ENCODE data around the gene DPEP1. TPM values are rescaled to one million over a fixed set of nuclear protein-coding genes. Genes with fewer than 3 reads are reported as not detected.
"Not testable (repeated sequence)": the region's sequence is repeated elsewhere in the genome, so short reads cannot be mapped to it uniquely, and the experiment has no call there.

DPEP1 gene
- total and polyA plus RNA-seq, 4 donors, result 0.26 to 8.9 (median 0.95) TPM

DNA sequence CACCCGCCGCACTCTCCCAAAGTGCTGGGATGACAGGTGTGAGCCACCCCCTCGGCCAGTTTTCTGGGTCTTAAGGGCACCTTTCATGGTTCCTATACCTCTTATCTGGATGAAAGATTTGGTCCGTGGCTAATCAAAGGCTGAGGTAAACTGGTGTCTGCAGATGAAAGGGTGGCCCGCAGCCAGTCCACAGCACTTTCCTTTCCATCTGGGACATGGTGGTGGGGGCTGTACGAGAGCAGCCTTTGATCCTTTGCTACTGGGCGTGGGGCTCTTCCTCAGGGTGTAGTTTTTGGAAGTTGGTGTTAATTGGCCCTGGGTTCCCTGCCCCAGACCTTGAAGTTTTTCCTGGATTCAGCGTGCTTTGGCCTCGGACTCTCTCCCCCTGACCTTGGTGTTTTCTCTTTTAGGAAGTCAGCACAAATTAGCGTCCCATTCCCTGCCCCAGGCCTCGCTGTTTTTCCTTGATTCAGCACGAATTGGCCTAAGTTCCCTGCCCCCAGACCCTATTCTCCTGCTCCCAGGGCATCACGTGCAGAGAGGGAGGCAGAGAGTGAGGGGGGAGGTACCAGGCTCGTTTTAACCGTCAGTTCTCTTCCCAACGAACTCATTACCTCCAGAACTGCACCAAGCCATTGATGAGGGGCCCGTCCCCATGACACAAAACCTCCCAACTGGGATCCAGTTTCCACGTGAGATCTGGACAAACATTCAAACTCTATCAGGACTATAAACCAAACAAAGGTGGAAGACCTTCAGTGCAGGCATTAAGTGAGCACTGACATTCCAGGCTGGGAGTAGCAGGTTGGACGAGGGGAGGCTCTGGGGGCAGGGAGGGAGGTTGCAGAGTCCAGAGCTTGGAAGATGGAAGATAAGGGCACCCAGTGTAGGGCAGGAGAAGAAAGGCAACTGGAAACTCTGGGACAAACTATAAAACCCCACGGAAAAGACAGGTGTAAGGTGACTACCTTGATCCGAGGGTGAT, 11.6 kb downstream of the DPEP1 start:
- H3K9me3 ChIP-seq (ENCODE audit: control insufficient read depth in 4 of 4, insufficient read depth in 3 of 4, low read length in 3 of 4), result no peaks in the 10 kb centered on the region
- ATAC-seq (ENCODE audit: insufficient read depth, low FRiP score) (no peak), DNase-seq (no peak)
- H3K27me3 ChIP-seq (ENCODE audit: control insufficient read depth in 3 of 3, insufficient read depth in 3 of 3, low read length in 2 of 3), result peaks cover 0 to 3% (median 2%) of the 10 kb centered on the region in 3 donors
- peaks cover 0 to 7% (median 1%) of the 10 kb centered on the region in 5 donors for H3K4me1 ChIP-seq (ENCODE audit: control insufficient read depth in 5 of 5, insufficient read depth in 5 of 5, low read length in 5 of 5)
- TF ChIP-seq, protein P1, sequence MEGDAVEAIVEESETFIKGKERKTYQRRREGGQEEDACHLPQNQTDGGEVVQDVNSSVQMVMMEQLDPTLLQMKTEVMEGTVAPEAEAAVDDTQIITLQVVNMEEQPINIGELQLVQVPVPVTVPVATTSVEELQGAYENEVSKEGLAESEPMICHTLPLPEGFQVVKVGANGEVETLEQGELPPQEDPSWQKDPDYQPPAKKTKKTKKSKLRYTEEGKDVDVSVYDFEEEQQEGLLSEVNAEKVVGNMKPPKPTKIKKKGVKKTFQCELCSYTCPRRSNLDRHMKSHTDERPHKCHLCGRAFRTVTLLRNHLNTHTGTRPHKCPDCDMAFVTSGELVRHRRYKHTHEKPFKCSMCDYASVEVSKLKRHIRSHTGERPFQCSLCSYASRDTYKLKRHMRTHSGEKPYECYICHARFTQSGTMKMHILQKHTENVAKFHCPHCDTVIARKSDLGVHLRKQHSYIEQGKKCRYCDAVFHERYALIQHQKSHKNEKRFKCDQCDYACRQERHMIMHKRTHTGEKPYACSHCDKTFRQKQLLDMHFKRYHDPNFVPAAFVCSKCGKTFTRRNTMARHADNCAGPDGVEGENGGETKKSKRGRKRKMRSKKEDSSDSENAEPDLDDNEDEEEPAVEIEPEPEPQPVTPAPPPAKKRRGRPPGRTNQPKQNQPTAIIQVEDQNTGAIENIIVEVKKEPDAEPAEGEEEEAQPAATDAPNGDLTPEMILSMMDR (IDR thresholded peaks at IDR 0.05; ENCODE audit: control extremely low read depth, extremely low read depth), result no peak
- H3K27ac ChIP-seq (ENCODE audit: low read depth in 1 of 2, low read length in 1 of 2), result no peak overlapping the region
- 59 to 65% methylated on average over 21 of the region's 21 CpGs for WGBS, 2 donors
- no peaks in the 10 kb centered on the region for H3K36me3 ChIP-seq (ENCODE audit: control insufficient read depth in 4 of 4, insufficient read depth in 4 of 4, low read length in 4 of 4)
- H3K9ac ChIP-seq (ENCODE audit: insufficient read depth in 1 of 2, low read length in 2 of 2), result peak overlapping the region in 1 of 2 donors; percentile 16
- no peak overlapping the region for H3K4me3 ChIP-seq

DNA sequence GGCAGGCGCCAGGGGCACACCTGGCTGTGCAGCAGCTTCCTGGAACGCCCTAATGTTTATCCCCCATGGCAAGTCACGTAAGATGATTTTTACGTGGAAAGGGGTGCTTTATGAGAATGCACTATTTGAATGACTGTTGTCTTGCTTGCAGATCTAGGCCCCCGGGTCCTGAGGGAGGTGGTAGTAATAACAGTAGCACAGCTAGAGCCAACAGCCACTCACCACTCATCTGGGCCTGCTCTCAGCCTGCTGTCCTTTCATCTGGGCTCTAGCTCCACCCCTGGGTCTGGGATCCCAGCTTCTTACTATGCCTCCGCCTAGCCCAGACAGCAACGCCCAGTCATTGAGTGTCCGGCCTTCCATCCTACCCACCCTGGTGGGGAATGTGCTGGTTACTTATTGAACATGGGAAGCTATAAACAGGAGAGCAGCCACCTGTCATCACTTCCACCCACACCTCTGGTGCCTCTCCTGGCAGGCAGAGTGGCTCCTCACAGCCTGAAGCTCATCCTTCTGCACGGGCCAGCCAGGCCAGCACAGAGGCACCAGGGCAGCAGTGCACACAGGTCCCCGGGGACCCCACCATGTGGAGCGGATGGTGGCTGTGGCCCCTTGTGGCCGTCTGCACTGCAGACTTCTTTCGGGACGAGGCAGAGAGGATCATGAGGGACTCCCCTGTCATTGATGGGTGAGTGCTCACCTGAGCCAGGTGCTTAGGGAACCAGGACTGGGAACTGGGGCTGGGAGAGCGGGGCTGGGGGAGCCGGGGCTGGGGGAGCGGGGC, 16.6 kb downstream of the DPEP1 start:
- no peak for ATAC-seq (ENCODE audit: insufficient read depth, low FRiP score)
- H3K4me3 ChIP-seq, result no peak overlapping the region

DNA sequence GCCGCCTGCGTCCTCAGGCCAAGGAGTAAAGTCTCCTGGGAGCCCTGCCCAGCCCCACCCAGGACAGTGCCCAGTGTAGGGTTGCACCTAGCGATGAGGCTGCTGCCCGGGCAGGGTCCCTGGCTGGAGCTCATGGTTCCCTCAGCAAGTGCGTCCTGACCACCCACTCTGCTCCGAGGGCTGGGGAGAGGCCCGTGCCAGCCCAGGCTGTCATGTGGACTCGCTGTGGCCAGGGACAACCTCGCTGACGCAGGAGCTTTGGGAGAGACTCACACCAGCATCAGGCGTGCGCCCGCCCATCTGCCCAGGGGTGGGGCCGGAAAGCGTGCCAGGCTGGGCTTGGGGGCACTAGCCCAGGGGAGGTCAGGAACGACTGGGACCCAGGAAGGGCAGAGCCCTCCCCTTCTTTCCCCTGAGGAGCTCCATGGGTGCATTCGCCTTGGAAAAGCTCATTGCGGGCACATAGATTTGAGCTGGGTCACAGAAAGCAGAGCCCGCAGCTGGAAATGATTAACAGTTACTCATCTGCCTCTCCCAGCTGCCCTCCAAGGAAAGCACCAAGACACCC, 19.7 kb downstream of the DPEP1 start:
- Histone ChIP-seq H3K27me3 (ENCODE audit: control insufficient read depth in 3 of 3, insufficient read depth in 3 of 3, low read length in 2 of 3) (peaks cover 0 to 5% (median 2%) of the 10 kb centered on the region in 3 donors), H3K27ac (ENCODE audit: low read depth in 1 of 2, low read length in 1 of 2) (no peak overlapping the region), H3K9ac (ENCODE audit: insufficient read depth in 1 of 2, low read length in 2 of 2) (no peak overlapping the region), H3K4me1 (ENCODE audit: control insufficient read depth in 5 of 5, insufficient read depth in 5 of 5, low read length in 5 of 5) (no peaks in the 10 kb centered on the region), H3K36me3 (ENCODE audit: control insufficient read depth in 4 of 4, insufficient read depth in 4 of 4, low read length in 4 of 4) (no peaks in the 10 kb centered on the region), H3K4me3 (no peak overlapping the region), H3K9me3 (ENCODE audit: control insufficient read depth in 4 of 4, insufficient read depth in 3 of 4, low read length in 3 of 4) (peaks cover 0 to 4% (median 0%) of the 10 kb centered on the region in 4 donors)
- DNase-seq (no peak), ATAC-seq (ENCODE audit: insufficient read depth, low FRiP score) (no peak)
- 83 to 91% methylated on average over 17 to 19 of the region's 19 CpGs for WGBS, 2 donors
- TF ChIP-seq, protein P1 (IDR thresholded peaks at IDR 0.05; ENCODE audit: control extremely low read depth, extremely low read depth), result no peak

More for the DNA sequence above, 16.6 kb downstream of the DPEP1 start:
- Histone ChIP-seq H3K36me3 (ENCODE audit: control insufficient read depth in 4 of 4, insufficient read depth in 4 of 4, low read length in 4 of 4) (no peaks in the 10 kb centered on the region), H3K27ac (ENCODE audit: low read depth in 1 of 2, low read length in 1 of 2) (no peak overlapping the region), H3K27me3 (ENCODE audit: control insufficient read depth in 3 of 3, insufficient read depth in 3 of 3, low read length in 2 of 3) (peaks cover 0 to 5% (median 2%) of the 10 kb centered on the region in 3 donors), H3K9ac (ENCODE audit: insufficient read depth in 1 of 2, low read length in 2 of 2) (no peak overlapping the region), H3K4me1 (ENCODE audit: control insufficient read depth in 5 of 5, insufficient read depth in 5 of 5, low read length in 5 of 5) (no peaks in the 10 kb centered on the region), H3K9me3 (ENCODE audit: control insufficient read depth in 4 of 4, insufficient read depth in 3 of 4, low read length in 3 of 4) (peaks cover 0 to 2% (median 0%) of the 10 kb centered on the region in 4 donors)
- DNase-seq, result no peak
- TF ChIP-seq, protein P1 (IDR thresholded peaks at IDR 0.05; ENCODE audit: control extremely low read depth, extremely low read depth), result no peak
- WGBS, 2 donors, result 91 to 98% methylated on average over 14 to 17 of the region's 17 CpGs

DNA sequence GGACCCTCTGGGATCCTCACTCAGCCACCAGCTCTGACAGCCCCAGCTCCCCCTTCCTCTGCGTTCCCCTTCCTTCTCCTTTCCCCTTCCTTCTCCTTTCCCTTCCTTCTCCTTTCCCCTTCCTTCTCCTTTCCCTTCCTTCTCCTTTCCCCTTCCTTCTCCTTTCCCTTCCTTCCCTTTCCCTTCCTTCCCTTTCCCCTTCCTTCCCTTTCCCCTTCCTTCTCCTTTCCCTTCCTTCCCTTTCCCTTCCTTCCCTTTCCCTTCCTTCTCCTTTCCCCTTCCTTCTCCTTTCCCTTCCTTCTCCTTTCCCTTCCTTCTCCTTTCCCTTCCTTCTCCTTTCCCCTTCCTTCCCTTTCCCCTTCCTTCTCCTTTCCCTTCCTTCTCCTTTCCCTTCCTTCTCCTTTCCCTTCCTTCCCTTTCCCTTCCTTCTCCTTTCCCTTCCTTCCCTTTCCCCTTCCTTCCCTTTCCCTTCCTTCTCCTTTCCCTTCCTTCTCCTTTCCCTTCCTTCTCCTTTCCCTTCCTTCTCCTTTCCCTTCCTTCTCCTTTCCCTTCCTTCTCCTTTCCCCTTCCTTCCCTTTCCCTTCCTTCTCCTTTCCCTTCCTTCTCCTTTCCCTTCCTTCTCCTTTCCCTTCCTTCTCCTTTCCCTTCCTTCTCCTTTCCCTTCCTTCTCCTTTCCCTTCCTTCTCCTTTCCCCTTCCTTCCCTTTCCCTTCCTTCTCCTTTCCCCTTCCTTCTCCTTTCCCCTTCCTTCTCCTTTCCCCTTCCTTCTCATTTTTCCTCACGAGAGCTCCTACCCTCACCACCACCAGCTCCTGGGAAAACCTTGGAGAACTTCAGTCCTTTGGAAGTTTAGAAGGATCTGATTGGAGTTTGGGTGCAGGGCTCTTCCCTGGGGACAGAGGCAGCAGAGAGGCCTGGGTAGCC, 21.3 kb downstream of the DPEP1 start:
- not testable (repeated sequence) for H3K9ac ChIP-seq (ENCODE audit: insufficient read depth in 1 of 2, low read length in 2 of 2); H3K4me1 ChIP-seq (ENCODE audit: control insufficient read depth in 5 of 5, insufficient read depth in 5 of 5, low read length in 5 of 5); H3K36me3 ChIP-seq (ENCODE audit: control insufficient read depth in 4 of 4, insufficient read depth in 4 of 4, low read length in 4 of 4); H3K27me3 ChIP-seq (ENCODE audit: control insufficient read depth in 3 of 3, insufficient read depth in 3 of 3, low read length in 2 of 3); H3K9me3 ChIP-seq (ENCODE audit: control insufficient read depth in 4 of 4, insufficient read depth in 3 of 4, low read length in 3 of 4); H3K27ac ChIP-seq (ENCODE audit: low read depth in 1 of 2, low read length in 1 of 2); ATAC-seq (ENCODE audit: insufficient read depth, low FRiP score); DNase-seq; H3K4me3 ChIP-seq
- WGBS, 2 donors, result 56 to 66% methylated on average over 2 of the region's 2 CpGs
